IPS DF 19.7 (cell line): ENCODE data around the gene NCKAP5.

ENCODE experiments used
- DNase-seq: peaks from one replicate; pipeline ENCODE4 v3.0.0-alpha.2; 2013; ENCODE audit warnings: low read depth, low spot score

Gene NCKAP5

GRCh38 chr2:132948211-132948610, 620.1 kb downstream of the NCKAP5 start:
- DNase-seq = no peak

- no peak for DNase-seq
Measured at GRCh38 chr2:132943829-132944228, 624.4 kb downstream of the NCKAP5 start.

GRCh38 chr2:132941296-132942020, 626.8 kb downstream of the NCKAP5 start:
- no peak for DNase-seq

- no peak for DNase-seq
Measured at GRCh38 chr2:132937629-132938028, 630.6 kb downstream of the NCKAP5 start.

- DNase-seq = no peak
Measured at GRCh38 chr2:132936791-132937190, 631.5 kb downstream of the NCKAP5 start.

- no peak for DNase-seq
Measured at GRCh38 chr2:132936261-132936660, 632.0 kb downstream of the NCKAP5 start.

GRCh38 chr2:132929786-132930185, 638.5 kb downstream of the NCKAP5 start:
- no peak for DNase-seq

- no peak for DNase-seq
Measured at GRCh38 chr2:132923787-132924186, 644.5 kb downstream of the NCKAP5 start.

- no peak for DNase-seq
Measured at GRCh38 chr2:132915812-132916549, 652.3 kb downstream of the NCKAP5 start.

GRCh38 chr2:132911726-132912724, 656.2 kb downstream of the NCKAP5 start:
- peak; percentile 5 for DNase-seq

GRCh38 chr2:132910432-132910831, 657.8 kb downstream of the NCKAP5 start:
- no peak for DNase-seq

- no peak for DNase-seq
Measured at GRCh38 chr2:132909427-132909826, 658.8 kb downstream of the NCKAP5 start.

- no peak for DNase-seq
Measured at GRCh38 chr2:132904142-132904842, 664.0 kb downstream of the NCKAP5 start.

GRCh38 chr2:132902626-132903025, 665.6 kb downstream of the NCKAP5 start:
- DNase-seq = no peak

- no peak for DNase-seq
Measured at GRCh38 chr2:132901661-132902060, 666.6 kb downstream of the NCKAP5 start.

GRCh38 chr2:132897111-132897510, 671.2 kb downstream of the NCKAP5 start:
- DNase-seq = no peak

- no peak for DNase-seq
Measured at GRCh38 chr2:132896073-132896472, 672.2 kb downstream of the NCKAP5 start.

GRCh38 chr2:132891498-132891897, 676.8 kb downstream of the NCKAP5 start:
- DNase-seq = no peak

GRCh38 chr2:132886574-132886973, 681.7 kb downstream of the NCKAP5 start:
- no peak for DNase-seq

- no peak for DNase-seq
Measured at GRCh38 chr2:132884705-132885104, 683.6 kb downstream of the NCKAP5 start.

GRCh38 chr2:132884292-132884691, 684.0 kb downstream of the NCKAP5 start:
- DNase-seq = no peak
